Right atrium auricular region (tissue), 2 donors: ENCODE data around the gene AKT1S1. TPM values are rescaled to one million over a fixed set of nuclear protein-coding genes. Genes with fewer than 3 reads are reported as not detected.

Experiments used
- DNase-seq: peaks from one replicate; pipeline ENCODE4 v3.0.0-alpha.2; 2019; ENCODE audit warnings: low spot score
- H3K27ac ChIP-seq, 2 donors: fragments of 200-600 bp; sonication (generic); 1 replicate in 1 of 2; 2 replicates in 1 of 2; pipeline ENCODE4 v1.5.1; 2016 to 2019
- H3K27me3 ChIP-seq, 2 donors: fragments of 200-600 bp; sonication (generic); one replicate each; pipeline versions ENCODE4 v1.5.1 to v1.6.0; 2017 to 2019
- H3K36me3 ChIP-seq: fragments of 200-600 bp; sonication (generic); one replicate; pipeline ENCODE4 v1.5.1; 2016
- H3K4me1 ChIP-seq, 2 donors: fragments of 200-600 bp; sonication (generic); one replicate each; pipeline versions ENCODE4 v1.5.1 to v1.6.0; 2017 to 2019
- H3K4me3 ChIP-seq, 2 donors: fragments of 200-600 bp; sonication (generic); 1 replicate in 1 of 2; 2 replicates in 1 of 2; pipeline ENCODE4 v1.5.1; 2017 to 2019; ENCODE audit warnings: mild to moderate bottlenecking in 1 of 2, moderate library complexity in 1 of 2
- H3K9me3 ChIP-seq, 2 donors: fragments of 200-600 bp; sonication (generic); one replicate each; pipeline ENCODE4 v1.5.1; 2019
- total RNA-seq, 2 donors: library from RNA; depleted of rRNA; stranded (reverse); fragments of >200 nt; gene quantifications; one replicate each; pipeline ENCODE4 v1.1.0, GENCODE V29; 2016
- TF ChIP-seq, protein P1 (sequence below), 2 donors: fragments of 200-600 bp; sonication (generic); IDR thresholded peaks; one replicate each; pipeline ENCODE4 v1.5.1; 2019; ENCODE audit warnings: antibody characterized with exemption in 2 of 2

AKT1S1 gene
- total RNA-seq, 2 donors from 2014 or later, result 20.6 to 25.8 TPM

DNA sequence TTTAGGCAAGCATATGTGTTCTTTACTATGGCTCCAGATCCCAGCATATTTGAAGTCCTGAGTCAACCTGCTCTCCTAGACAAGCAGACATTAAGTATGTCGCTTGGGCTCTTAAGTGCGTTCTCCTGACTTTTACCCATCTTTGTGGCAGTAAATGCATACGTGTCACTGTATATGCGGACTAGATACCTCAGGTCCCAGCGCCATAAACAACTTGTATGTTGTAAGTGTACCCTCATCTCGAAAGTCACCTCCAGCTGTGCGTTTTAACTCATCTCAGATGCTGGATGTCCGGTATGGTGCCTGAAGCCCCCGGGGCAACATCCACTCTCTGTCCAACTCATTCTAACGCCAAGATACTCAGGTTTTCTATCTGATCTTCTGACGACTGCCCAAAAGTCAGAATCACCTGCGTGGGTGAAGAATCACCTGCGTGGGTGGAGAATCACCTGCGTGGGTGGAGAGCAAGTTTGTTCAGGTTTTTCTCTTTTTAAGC, 24.5 kb downstream of the AKT1S1 start:
- peak overlapping the region in 1 of 2 donors; percentile 94 for H3K4me3 ChIP-seq
- no peaks in the 10 kb centered on the region for H3K9me3 ChIP-seq
- TF ChIP-seq, protein P1, sequence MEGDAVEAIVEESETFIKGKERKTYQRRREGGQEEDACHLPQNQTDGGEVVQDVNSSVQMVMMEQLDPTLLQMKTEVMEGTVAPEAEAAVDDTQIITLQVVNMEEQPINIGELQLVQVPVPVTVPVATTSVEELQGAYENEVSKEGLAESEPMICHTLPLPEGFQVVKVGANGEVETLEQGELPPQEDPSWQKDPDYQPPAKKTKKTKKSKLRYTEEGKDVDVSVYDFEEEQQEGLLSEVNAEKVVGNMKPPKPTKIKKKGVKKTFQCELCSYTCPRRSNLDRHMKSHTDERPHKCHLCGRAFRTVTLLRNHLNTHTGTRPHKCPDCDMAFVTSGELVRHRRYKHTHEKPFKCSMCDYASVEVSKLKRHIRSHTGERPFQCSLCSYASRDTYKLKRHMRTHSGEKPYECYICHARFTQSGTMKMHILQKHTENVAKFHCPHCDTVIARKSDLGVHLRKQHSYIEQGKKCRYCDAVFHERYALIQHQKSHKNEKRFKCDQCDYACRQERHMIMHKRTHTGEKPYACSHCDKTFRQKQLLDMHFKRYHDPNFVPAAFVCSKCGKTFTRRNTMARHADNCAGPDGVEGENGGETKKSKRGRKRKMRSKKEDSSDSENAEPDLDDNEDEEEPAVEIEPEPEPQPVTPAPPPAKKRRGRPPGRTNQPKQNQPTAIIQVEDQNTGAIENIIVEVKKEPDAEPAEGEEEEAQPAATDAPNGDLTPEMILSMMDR (IDR thresholded peaks at IDR 0.05), result no peak
- no peak overlapping the region for H3K27ac ChIP-seq
- no peak for DNase-seq
- H3K36me3 ChIP-seq, result peaks cover 29% of the 10 kb centered on the region
- no peaks in the 10 kb centered on the region for H3K27me3 ChIP-seq
- peaks cover 0 to 37% of the 10 kb centered on the region in 2 donors for H3K4me1 ChIP-seq

DNA sequence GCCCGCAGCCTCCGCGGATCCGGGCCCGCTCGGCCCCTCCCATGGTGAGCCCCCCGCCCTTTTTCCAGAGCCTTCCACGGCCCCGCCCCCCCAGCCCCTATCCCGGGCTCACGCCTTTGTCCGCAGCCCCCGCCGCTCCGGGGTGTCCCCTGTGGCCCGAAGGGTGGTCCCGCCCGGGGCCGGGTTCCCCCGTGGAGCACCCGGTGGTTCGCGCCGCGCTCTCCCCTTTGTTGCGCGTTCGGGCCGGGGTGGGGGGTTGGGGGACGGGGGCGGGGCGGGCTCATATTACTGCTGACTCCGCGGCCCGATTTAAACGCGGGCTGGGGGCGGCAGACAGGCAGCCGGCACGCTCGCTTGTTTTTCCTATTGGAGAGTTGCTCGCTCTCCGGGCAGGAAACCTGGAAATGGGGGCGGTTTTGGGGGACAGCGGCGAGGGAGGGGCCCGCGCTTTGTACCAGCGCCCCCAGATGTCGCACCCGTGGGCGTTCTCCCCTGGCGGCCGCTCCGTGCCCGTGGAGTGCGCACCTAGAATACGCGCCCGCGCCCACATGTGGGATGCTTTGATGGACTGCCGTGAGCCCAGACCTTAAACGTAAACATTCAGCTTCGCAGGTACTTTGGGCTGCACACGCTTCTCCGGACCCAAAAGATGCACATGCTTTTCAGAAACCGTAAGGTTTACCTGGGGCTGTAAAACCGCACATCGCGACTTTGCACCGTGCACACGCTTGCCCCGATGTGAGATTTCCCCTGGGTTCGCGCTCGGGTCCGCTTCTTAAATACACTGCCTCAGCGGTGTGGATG, 25.5 kb downstream of the AKT1S1 start:
- peaks cover 0 to 37% of the 10 kb centered on the region in 2 donors for H3K4me1 ChIP-seq
- no peak for DNase-seq
- H3K27ac ChIP-seq, result peak overlapping the region; percentile 99 to 100
- H3K27me3 ChIP-seq, result no peaks in the 10 kb centered on the region
- H3K36me3 ChIP-seq, result peaks cover 19% of the 10 kb centered on the region
- TF ChIP-seq, protein P1 (IDR thresholded peaks at IDR 0.05), result no peak
- no peaks in the 10 kb centered on the region for H3K9me3 ChIP-seq
- peak overlapping the region; percentile 75 to 94 for H3K4me3 ChIP-seq

GRCh38 chr19:49850487-49851342, 26.4 kb downstream of the AKT1S1 start, which contains the start of gene PTOV1:
Gene PTOV1, plus strand, starts transcription at chr19:49851159.
- peak within 1 kb of the TSS; percentile 99 to 100 for H3K27ac ChIP-seq
- DNase-seq, result peak; percentile 94
- peaks cover 10% of the 10 kb centered on the region for H3K36me3 ChIP-seq
- H3K4me1 ChIP-seq, result peaks cover 0 to 37% of the 10 kb centered on the region in 2 donors
- H3K4me3 ChIP-seq, result peak within 1 kb of the TSS; percentile 75 to 94
- H3K27me3 ChIP-seq, result no peaks in the 10 kb centered on the region
- no peaks in the 10 kb centered on the region for H3K9me3 ChIP-seq
- TF ChIP-seq, protein P1 (IDR thresholded peaks at IDR 0.05), result no peak

GRCh38 chr19:49850221-49850486, 27.0 kb downstream of the AKT1S1 start:
- no peak for DNase-seq
- TF ChIP-seq, protein P1 (IDR thresholded peaks at IDR 0.05), result no peak
- Histone ChIP-seq H3K4me3 (peak overlapping the region; percentile 75 to 94), H3K9me3 (no peaks in the 10 kb centered on the region), H3K27me3 (no peaks in the 10 kb centered on the region), H3K36me3 (peaks cover 8% of the 10 kb centered on the region), H3K27ac (peak overlapping the region; percentile 99 to 100), H3K4me1 (peaks cover 0 to 37% of the 10 kb centered on the region in 2 donors)

- H3K4me3 ChIP-seq, result peak overlapping the region; percentile 75 to 94
- TF ChIP-seq, protein P1 (IDR thresholded peaks at IDR 0.05), result no peak
Observed at GRCh38 chr19:49849433-49850220, 27.5 kb downstream of the AKT1S1 start.

More at GRCh38 chr19:49849433-49850220, 27.5 kb downstream of the AKT1S1 start:
- peak overlapping the region; percentile 99 to 100 for H3K27ac ChIP-seq
- no peaks in the 10 kb centered on the region for H3K27me3 ChIP-seq
- H3K36me3 ChIP-seq, result peaks cover 2% of the 10 kb centered on the region
- H3K4me1 ChIP-seq, result peaks cover 0 to 37% of the 10 kb centered on the region in 2 donors
- DNase-seq, result no peak
- H3K9me3 ChIP-seq, result no peaks in the 10 kb centered on the region
